ENCODE results near the gene MRPL21.
A peak's percentile ranks its signal among the peaks of the same experiment; 100 is the strongest.
"Not testable (repeated sequence)": the region's sequence is repeated elsewhere in the genome, so short reads cannot be mapped to it uniquely, and the experiment has no call there.

MRPL21 gene

GRCh38 chr11:68863553-68864265, 39.9 kb downstream of the MRPL21 start:
- DNase-seq: no peak

DNA sequence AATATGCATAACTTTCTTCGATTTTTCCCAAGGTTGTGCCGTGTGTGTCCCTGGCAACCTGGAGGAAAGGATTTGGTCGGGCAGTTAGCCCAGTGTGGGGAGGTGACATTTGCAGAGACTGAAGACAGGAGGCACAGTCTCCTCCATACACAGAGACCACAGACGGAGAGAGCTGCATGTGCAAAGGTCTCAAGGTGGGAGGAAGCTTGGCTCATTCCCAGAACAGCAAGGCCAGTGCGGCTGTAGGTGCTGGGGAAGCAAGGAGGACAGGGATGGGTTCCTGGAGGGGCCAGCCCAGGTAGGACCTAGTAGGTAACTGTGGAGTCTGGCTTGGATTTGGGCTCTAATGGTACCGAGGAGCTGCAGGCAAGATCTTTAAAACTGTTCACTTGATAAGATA, 41.2 kb downstream of the MRPL21 start:
- no peak for DNase-seq

GRCh38 chr11:68859123-68859522, 44.5 kb downstream of the MRPL21 start:
- no peak for DNase-seq

GRCh38 chr11:68857037-68857586, 46.5 kb downstream of the MRPL21 start:
- DNase-seq: no peak

- not testable (repeated sequence) for DNase-seq
Observed at GRCh38 chr11:68856425-68857030, 47.1 kb downstream of the MRPL21 start.

DNA sequence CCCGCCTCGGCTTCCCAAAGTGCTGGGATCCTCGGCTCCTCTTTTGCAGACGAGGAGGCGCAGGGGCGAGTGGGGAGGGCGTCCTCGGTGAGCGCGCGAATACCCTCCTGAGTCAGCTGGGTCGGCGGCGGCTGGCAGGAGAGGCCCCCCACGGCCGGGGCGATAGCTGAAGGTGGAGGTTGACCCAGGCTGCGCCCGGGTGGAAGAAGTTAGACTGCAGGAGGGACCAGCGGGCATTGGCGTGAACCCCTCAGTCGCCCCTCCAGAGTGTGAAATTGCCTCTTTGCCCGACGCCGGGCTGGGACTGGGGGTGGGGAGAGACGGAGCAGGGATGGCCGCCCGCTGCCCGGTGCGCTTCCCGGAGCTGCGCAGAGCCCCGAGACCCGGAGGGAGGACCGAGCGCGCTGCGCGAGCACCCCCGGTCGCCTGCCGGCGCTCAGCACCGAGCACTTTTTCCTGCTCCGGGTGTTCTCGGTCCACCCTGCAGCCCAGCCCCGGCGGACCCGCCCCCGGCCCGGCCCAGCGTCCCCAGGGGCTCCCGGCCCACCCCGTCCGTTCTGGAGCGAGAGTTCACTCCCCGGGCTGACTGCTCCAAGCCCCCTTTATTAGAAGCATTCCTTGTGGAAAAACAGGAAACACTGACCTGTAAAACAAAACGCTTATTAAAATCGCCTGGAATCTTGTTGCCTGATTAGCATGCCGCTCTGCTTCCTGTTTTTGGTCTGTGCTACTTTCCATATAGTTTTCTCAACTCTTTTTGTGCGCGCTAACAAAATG, 48.2 kb downstream of the MRPL21 start:
- peak; percentile 20 for DNase-seq

GRCh38 chr11:68854273-68854958, 49.2 kb downstream of the MRPL21 start:
- no peak for DNase-seq

GRCh38 chr11:68852628-68853027, 51.0 kb downstream of the MRPL21 start:
- DNase-seq: no peak

DNA sequence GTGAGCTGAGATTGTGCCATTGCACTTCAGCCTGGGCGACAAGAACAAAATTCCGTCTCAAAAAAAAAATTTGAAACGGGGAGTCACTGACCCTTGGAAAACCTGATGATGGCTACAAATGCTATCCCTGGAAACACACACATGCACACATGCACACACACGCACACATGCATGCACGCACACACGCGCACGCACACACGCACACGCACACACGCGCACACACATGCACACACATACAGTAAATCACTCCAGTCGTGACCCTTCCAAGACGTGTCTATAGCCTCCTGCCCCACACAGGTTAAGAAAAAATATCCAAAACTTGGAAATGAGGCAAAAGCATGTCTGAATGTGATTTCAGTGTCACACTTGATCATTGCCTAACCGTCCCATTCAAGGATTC, 55.2 kb downstream of the MRPL21 start:
- DNase-seq: no peak

DNA sequence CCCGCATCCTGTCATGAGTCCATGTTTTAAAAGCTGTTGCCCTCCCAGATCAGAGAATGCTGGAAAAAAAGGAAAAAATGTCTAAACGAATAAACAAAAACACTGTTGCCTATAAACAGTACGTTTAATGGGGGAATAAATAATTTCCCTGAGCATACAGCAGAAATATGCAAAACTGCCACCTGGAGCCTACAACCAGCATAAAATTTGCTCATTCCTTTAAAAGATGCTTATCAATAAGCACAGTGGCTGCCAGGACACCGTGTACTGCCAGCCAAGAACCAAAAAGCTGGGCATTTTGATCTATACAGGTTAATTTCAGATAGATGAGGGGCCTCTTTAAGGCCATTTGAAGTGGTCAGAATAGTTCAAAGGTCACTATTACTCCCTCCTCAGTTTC, 56.2 kb downstream of the MRPL21 start:
- DNase-seq: no peak

DNA sequence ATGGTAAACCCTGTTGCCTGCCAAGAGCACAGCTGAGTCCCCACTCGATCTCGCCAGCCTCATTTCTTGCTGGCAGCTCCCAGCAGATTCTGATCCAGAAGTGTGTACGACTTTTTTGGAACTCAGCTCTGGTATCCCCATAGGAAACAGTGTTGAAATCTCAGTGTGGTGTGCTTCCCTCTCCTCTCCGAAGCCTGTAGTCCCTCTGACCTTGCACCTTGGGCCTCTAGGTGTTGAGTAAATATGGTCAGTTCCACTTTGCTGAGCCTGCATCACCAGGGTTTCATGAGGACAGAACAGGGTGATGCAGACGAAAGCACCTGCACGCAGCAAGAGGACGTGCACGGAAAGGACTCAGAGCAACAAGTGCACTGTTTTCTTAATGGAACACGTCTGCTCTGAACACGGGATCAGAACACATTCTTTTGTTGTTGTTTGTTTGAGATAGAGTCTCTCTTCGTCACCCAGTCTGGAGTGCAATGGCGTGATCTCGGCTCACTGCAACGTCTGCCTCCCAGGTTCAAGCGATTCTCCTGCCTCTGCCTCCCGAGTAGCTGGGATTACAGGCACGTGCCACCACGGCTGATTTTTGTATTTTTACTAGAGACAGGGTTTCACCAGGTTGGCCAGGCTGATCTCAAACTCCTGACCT, 58.2 kb downstream of the MRPL21 start:
- DNase-seq: no peak

- no peak for DNase-seq
Observed at GRCh38 chr11:68844801-68845200, 58.8 kb downstream of the MRPL21 start.

DNA sequence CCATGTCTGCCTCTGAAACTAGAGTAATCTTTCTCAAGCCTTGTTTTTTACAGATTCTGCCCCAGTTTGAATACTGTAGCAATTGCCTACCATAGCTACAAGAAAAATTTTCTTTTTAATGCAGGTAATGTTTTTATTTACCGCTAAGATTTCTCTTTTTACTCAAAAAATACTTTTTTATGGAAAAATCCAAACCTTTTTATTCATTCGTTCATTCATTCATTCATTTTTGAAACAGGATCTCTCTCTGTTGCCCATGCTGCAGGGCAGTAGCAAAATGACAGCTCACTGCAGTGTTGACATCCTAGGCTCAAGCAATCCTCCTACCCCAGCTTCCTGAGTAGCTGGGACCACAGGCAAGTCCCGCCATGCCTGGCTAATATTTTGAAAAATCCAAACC, 59.3 kb downstream of the MRPL21 start:
- DNase-seq: no peak

DNA sequence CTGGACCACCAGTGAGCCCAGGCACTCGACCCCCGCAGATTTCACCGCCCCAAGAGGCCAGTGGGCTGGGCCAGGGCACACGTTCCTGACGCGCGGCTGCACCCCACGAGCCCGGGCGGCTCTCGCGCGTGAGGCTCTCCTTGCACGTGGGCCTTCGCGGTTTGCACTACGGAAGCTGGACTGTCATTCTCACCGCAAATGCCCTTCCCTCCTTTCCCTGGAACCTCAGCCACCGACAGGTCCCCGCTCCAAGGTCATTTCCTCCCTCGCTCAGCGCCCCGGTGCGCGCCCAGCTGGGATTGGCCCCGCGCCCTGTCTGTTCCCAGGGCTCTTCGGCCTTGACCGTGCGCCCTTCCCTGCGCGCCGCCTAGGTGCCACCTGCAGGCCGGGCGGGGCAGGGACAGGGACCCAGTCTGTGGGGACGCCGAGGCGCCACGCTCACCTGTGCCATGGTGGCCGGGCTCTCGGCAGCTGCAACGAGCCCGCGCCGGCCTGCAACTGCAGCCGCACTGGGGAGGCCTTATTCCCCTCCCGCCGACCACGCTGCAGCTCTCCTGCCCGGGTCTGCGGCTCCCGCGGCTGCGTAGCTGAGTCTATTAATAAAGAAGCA, 59.8 kb downstream of the MRPL21 start:
- DNase-seq: peak; percentile 77

DNA sequence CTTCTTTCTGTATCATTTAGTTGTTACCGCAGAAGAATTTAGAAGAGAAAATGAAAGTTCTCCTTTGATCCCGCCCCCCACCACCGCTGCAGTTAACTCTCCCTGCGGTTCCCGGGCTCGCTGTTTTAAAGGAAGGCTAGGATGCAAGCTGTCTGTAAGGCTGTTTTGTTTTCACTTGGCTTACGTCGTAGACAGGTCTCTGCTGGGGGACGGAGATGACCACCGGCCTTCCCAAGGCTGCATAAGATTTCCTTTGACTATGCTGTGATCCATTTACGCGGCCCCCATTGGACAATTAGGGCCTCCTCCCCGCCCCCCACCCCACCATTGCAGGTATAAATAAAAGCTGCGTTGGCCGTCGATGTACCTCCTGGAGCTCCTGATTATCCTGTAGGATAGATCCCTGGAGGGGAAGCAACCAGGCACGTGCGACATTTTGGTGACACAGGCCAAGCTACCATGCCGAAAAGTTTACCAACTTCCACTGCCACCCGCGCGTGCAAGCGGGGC, 60.5 kb downstream of the MRPL21 start:
- no peak for DNase-seq

- DNase-seq: no peak
Observed at GRCh38 chr11:68842427-68843051, 61.1 kb downstream of the MRPL21 start.

GRCh38 chr11:68841718-68842426, 61.8 kb downstream of the MRPL21 start, which contains the start of gene CPT1A:
CPT1A (minus strand) TSS chr11:68841916; CDS start chr11:68815474, 26,442 bp downstream.
- peak; percentile 65 for DNase-seq

Data from NCI-H69 (cell line).